CD14-positive monocyte (primary cell): ENCODE results near the gene FAAP24. TPM values are rescaled to one million over a fixed set of nuclear protein-coding genes. Genes with fewer than 3 reads are reported as not detected.
"Not testable (repeated sequence)": the region's sequence is repeated elsewhere in the genome, so short reads cannot be mapped to it uniquely, and the experiment has no call there.

Experiments used
- DNase-seq, 3 donors: peaks; one replicate each; pipeline ENCODE4 v3.0.0-alpha.2; 2011 to 2022
- H2AFZ ChIP-seq: 2 replicates; pipeline ENCODE4 v1.6.0; 2012; ENCODE audit warnings: mild to moderate bottlenecking, low read depth, low read length, inconsistent platforms; ENCODE audit not compliant: insufficient read depth, poor library complexity, severe bottlenecking
- H3K27ac ChIP-seq, 2 donors: 1 replicate in 1 of 2; 2 replicates in 1 of 2; pipeline ENCODE4 v1.5.1; 2012 to 2013; ENCODE audit warnings: low read length in 2 of 2, control low read depth in 1 of 2, inconsistent platforms in 1 of 2, low read depth in 1 of 2, mild to moderate bottlenecking in 1 of 2
- H3K27me3 ChIP-seq, 2 donors: one replicate each; pipeline versions ENCODE4 v1.6.0 to v1.6.1; 2011 to 2013; ENCODE audit warnings: low read length in 2 of 2; ENCODE audit not compliant: control insufficient read depth in 2 of 2, insufficient read depth in 2 of 2
- H3K36me3 ChIP-seq, 2 donors: replicated peaks in 1 of 2; 1 replicate in 1 of 2; 2 replicates in 1 of 2; pipeline versions ENCODE4 v1.5.1 to v1.6.1; 2012 to 2013; ENCODE audit warnings: low read length in 2 of 2, control low read depth in 1 of 2, inconsistent platforms in 1 of 2, mild to moderate bottlenecking in 1 of 2; ENCODE audit not compliant: insufficient read depth in 2 of 2, control insufficient read depth in 1 of 2
- H3K4me1 ChIP-seq, 2 donors: 1 replicate in 1 of 2; 2 replicates in 1 of 2; pipeline versions ENCODE4 v1.5.1 to v1.6.1; 2012 to 2013; ENCODE audit warnings: low read length in 2 of 2, control low read depth in 1 of 2, inconsistent platforms in 1 of 2, mild to moderate bottlenecking in 1 of 2, moderate library complexity in 1 of 2; ENCODE audit not compliant: insufficient read depth in 2 of 2, control insufficient read depth in 1 of 2
- H3K4me2 ChIP-seq: replicated peaks from 2 replicates; pipeline ENCODE3; 2012; ENCODE audit warnings: low read length, moderate library complexity, mild to moderate bottlenecking; ENCODE audit not compliant: poor library complexity, severe bottlenecking; ENCODE audit errors: extremely low read depth
- H3K4me3 ChIP-seq, 3 experiments: fragments of 200-600 bp in 1 of 3; sonication (generic) in 1 of 3; replicated peaks in 1 of 3; 1 replicate in 2 of 3; 2 replicates in 1 of 3; pipeline ENCODE4 v1.5.1; 2011 to 2013; ENCODE audit warnings: low read length in 3 of 3, mild to moderate bottlenecking in 3 of 3, control low read depth in 2 of 3, low read depth in 2 of 3, inconsistent platforms in 1 of 3, moderate library complexity in 1 of 3
- H3K79me2 ChIP-seq: 2 replicates; pipeline ENCODE4 v1.6.0; 2012; ENCODE audit warnings: mild to moderate bottlenecking, control low read depth, inconsistent platforms, low read length, moderate library complexity; ENCODE audit not compliant: insufficient read depth
- H3K9ac ChIP-seq: 2 replicates; pipeline ENCODE4 v1.6.0; 2017; ENCODE audit warnings: low read length, mild to moderate bottlenecking; ENCODE audit not compliant: insufficient read depth, poor library complexity, severe bottlenecking
- H3K9me3 ChIP-seq, 2 donors: replicated peaks in 1 of 2; 1 replicate in 1 of 2; 2 replicates in 1 of 2; pipeline versions ENCODE4 v1.5.1 to v1.6.1; 2012 to 2013; ENCODE audit warnings: low read length in 2 of 2, control low read depth in 1 of 2; ENCODE audit not compliant: control insufficient read depth in 1 of 2, insufficient read depth in 1 of 2
- H4K20me1 ChIP-seq: 2 replicates; pipeline ENCODE4 v1.6.0; 2012; ENCODE audit warnings: mild to moderate bottlenecking, low read length, control low read depth, moderate library complexity; ENCODE audit not compliant: insufficient read depth
- H3K27ac Mint-ChIP-seq, 7 donors: one replicate each; pipeline ENCODE4 v1.8.0; 2020; ENCODE audit warnings: mild to moderate bottlenecking in 7 of 7, mixed read lengths in 7 of 7, moderate library complexity in 6 of 7, inconsistent platforms in 2 of 7
- H3K27me3 Mint-ChIP-seq, 3 donors: one replicate each; pipeline ENCODE4 v1.8.0; 2021 to 2022; ENCODE audit warnings: low read depth in 3 of 3, mild to moderate bottlenecking in 3 of 3, mixed read lengths in 3 of 3, moderate library complexity in 3 of 3, inconsistent platforms in 1 of 3
- H3K36me3 Mint-ChIP-seq, 2 donors: one replicate each; pipeline ENCODE4 v1.8.0; 2020; ENCODE audit warnings: mixed read lengths in 2 of 2, inconsistent platforms in 1 of 2, mild to moderate bottlenecking in 1 of 2
- H3K4me1 Mint-ChIP-seq: one replicate; pipeline ENCODE4 v1.8.0; 2020; ENCODE audit warnings: mild to moderate bottlenecking, mixed read lengths
- H3K4me3 Mint-ChIP-seq, 2 donors: one replicate each; pipeline ENCODE4 v1.8.0; 2020; ENCODE audit warnings: mild to moderate bottlenecking in 2 of 2, mixed read lengths in 2 of 2, moderate library complexity in 1 of 2
- H3K9me3 Mint-ChIP-seq, 7 donors: one replicate each; pipeline ENCODE4 v1.8.0; 2020 to 2022; ENCODE audit warnings: mixed read lengths in 7 of 7, mild to moderate bottlenecking in 6 of 7, moderate library complexity in 6 of 7, inconsistent platforms in 2 of 7
- WGBS: methylation state at CpG from one replicate; pipeline ENCODE4 v1.1.5; 2013; ENCODE audit warnings: missing lambda C conversion rate; ENCODE audit not compliant: insufficient coverage; 5-methylcytosine and 5-hydroxymethylcytosine counted together
- intact Hi-C, 2 donors: fragments of 100-400 bp; cut with micrococcal nuclease; formaldehyde crosslinking; loops; one replicate each; pipeline versions ENCODE4 v1.15.0 to v1.15.1; 2023
- polyA plus RNA-seq, 3 donors: library from polyadenylated mRNA; depleted of rRNA in 1 of 3; unstranded in 2 of 3; stranded (reverse) in 1 of 3; fragments of 300-500 nt in 2 of 3; fragments of >200 nt in 1 of 3; fragmentation: Illumina TruSeq in 2 of 3; gene quantifications; 1 replicate in 2 of 3; 2 replicates in 1 of 3; pipeline ENCODE4 v1.2.3, GENCODE V29; 2012 to 2021
- TF ChIP-seq, protein P1 (sequence below): fragments of 200-600 bp; IDR thresholded peaks from one replicate; pipeline ENCODE4 v1.8.0; 2022; ENCODE audit warnings: antibody characterized with exemption, mild to moderate bottlenecking

The FAAP24 gene
- polyA plus RNA-seq, 3 donors: 0.61 to 4.2 (median 2.3) TPM

DNA sequence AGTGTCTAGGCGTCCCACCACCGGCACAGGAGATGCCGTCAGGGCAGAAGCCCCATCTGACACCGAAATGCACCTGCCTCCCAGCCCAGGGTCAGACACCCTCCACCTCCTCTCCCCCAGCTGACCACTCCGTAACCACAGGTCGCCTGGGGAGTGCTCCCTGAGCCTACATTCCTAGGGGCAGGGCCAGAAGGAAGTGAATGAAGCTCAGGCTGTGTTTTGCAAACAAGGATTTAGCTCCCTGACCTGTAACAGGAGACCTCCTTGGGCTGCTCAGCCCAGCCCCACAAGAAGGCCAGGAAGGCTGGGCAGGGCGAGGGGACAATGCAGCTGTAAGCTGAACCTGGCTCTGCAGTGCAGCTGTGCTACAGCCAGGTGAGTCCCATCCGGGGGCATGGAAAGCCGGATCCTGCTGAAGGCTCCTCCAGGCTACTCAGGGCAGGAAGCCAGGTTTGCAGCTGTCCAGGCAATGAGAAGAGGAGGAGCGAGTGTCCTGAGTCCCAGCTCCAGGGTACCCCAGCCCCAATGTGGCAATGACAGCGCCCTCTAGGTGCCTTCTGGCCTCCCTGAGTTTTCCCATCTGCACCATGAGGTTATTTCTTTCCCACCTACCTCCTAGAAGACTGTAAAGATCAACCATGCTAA, 50.6 kb downstream of the FAAP24 start:
- no peak overlapping the region for H3K4me3 Mint-ChIP-seq
- H3K4me3 ChIP-seq: no peak overlapping the region
- no peaks in the 10 kb centered on the region for H3K4me1 Mint-ChIP-seq
- no peaks in the 10 kb centered on the region for H3K36me3 Mint-ChIP-seq
- H3K4me1 ChIP-seq: no peaks in the 10 kb centered on the region
- peaks cover 8 to 22% (median 17%) of the 10 kb centered on the region in 3 donors for H3K27me3 Mint-ChIP-seq
- H3K27me3 ChIP-seq: no peaks in the 10 kb centered on the region
- H3K79me2 ChIP-seq: no peaks in the 10 kb centered on the region
- H4K20me1 ChIP-seq: no peaks in the 10 kb centered on the region
- H3K9me3 Mint-ChIP-seq: peaks cover 0 to 6% (median 2%) of the 10 kb centered on the region in 7 donors
- no peak for DNase-seq
- TF ChIP-seq, protein P1, sequence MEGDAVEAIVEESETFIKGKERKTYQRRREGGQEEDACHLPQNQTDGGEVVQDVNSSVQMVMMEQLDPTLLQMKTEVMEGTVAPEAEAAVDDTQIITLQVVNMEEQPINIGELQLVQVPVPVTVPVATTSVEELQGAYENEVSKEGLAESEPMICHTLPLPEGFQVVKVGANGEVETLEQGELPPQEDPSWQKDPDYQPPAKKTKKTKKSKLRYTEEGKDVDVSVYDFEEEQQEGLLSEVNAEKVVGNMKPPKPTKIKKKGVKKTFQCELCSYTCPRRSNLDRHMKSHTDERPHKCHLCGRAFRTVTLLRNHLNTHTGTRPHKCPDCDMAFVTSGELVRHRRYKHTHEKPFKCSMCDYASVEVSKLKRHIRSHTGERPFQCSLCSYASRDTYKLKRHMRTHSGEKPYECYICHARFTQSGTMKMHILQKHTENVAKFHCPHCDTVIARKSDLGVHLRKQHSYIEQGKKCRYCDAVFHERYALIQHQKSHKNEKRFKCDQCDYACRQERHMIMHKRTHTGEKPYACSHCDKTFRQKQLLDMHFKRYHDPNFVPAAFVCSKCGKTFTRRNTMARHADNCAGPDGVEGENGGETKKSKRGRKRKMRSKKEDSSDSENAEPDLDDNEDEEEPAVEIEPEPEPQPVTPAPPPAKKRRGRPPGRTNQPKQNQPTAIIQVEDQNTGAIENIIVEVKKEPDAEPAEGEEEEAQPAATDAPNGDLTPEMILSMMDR: no peak
- no peak overlapping the region for H3K27ac Mint-ChIP-seq
- H3K4me2 ChIP-seq: no peak overlapping the region
- 28% methylated on average over 5 of the region's 11 CpGs for WGBS
- H3K36me3 ChIP-seq: no peaks in the 10 kb centered on the region
- no peak overlapping the region for H3K9ac ChIP-seq
- intact Hi-C loops: no loop called here
- H3K27ac ChIP-seq: no peak overlapping the region
- no peaks in the 10 kb centered on the region for H3K9me3 ChIP-seq
- H2AFZ ChIP-seq: no peak overlapping the region

DNA sequence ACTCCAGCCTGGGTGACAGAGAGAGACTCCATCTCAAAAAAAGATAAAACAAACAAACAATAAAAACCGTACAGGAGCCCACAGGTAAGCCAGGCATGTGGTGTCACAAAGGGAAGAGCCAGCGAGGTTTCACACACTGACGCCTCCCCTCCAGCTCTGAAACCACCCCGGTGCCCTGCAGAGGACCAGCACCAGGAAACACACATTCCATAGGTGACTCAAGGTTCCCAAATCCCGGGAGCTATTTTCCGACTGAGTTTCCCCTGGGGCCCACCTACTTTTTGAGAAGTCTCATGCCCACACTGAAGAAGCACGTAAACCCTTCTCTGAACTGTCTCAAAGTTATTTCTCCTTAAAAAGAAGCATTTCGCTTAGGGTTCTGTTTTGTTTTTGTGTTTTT, 52.4 kb downstream of the FAAP24 start:
- Mint-ChIP-seq H3K27ac (no peak overlapping the region), H3K4me1 (no peaks in the 10 kb centered on the region), H3K4me3 (no peak overlapping the region), H3K9me3 (peaks cover 0 to 16% (median 11%) of the 10 kb centered on the region in 7 donors), H3K27me3 (peaks cover 7 to 20% (median 15%) of the 10 kb centered on the region in 3 donors), H3K36me3 (no peaks in the 10 kb centered on the region)
- 86% methylated on average over 6 of the region's 8 CpGs for WGBS
- H3K9ac ChIP-seq: no peak overlapping the region
- no peaks in the 10 kb centered on the region for H3K27me3 ChIP-seq
- no peak overlapping the region for H2AFZ ChIP-seq
- H3K9me3 ChIP-seq: peaks cover 0 to 4% of the 10 kb centered on the region in 2 donors
- H4K20me1 ChIP-seq: no peaks in the 10 kb centered on the region
- no peak overlapping the region for H3K4me2 ChIP-seq
- no peak overlapping the region for H3K4me3 ChIP-seq
- H3K4me1 ChIP-seq: no peaks in the 10 kb centered on the region
- intact Hi-C loops: no loop called here
- TF ChIP-seq, protein P1: no peak
- H3K79me2 ChIP-seq: no peaks in the 10 kb centered on the region
- H3K27ac ChIP-seq: no peak overlapping the region
- H3K36me3 ChIP-seq: no peaks in the 10 kb centered on the region
- no peak for DNase-seq

DNA sequence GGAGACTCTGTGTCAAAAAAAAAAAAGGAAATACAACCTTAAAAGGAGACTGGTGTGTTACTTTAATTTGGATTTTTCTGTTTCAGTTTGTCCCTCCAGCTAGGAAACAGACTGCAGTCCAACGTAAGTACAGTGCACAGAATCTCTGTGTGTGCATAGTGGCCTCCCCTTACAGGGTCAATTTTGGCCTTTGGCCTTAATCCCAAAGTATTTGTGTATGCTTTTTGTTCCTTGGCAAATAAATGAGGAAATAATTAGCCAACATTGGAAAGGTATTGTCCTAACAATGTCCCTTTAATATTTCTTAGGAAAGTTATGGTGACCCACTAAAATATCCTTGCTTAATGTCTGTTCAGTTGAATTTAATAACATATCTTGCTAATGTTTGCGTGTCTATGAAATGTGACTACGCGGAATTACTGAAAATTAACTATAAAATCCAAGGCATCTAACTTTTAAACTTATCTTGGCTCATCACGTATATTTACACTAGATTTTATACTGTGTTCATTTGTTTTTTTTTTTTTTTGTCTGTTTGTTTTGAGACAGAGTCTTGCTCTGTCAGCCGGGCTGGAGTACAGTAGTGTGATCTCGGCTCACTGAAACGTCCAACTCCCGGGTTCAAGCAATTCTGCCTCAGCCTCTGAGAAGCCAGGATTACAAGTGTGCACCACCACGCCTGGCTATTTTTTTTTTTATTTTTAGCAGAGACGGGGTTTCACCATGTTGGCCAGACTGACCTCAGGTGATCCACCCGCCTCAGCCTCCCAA, 53.6 kb downstream of the FAAP24 start:
- H3K79me2 ChIP-seq, H3K27ac Mint-ChIP-seq, H3K4me3 ChIP-seq, DNase-seq, H3K4me2 ChIP-seq, H3K27ac ChIP-seq, H3K9ac ChIP-seq, H3K4me1 ChIP-seq, intact Hi-C loops, H3K36me3 Mint-ChIP-seq, H3K4me1 Mint-ChIP-seq, H3K36me3 ChIP-seq, H2AFZ ChIP-seq, H3K27me3 ChIP-seq, H4K20me1 ChIP-seq, H3K4me3 Mint-ChIP-seq: not testable (repeated sequence)
- 94% methylated on average over 3 of the region's 12 CpGs for WGBS
- Mint-ChIP-seq H3K27me3 (peaks cover 9 to 14% (median 10%) of the 10 kb centered on the region in 3 donors), H3K9me3 (peaks cover 6 to 26% (median 22%) of the 10 kb centered on the region in 7 donors)
- H3K9me3 ChIP-seq: peaks cover 0 to 13% of the 10 kb centered on the region in 2 donors
